HepG2 (cell line): ENCODE data around the gene TANGO2. TPM values are rescaled to one million over a fixed set of nuclear protein-coding genes. Genes with fewer than 3 reads are reported as not detected.

Experiments used
- CBX2 ChIP-seq, 2 experiments: fragments of 200-600 bp in 1 of 2; sonication (generic); formaldehyde crosslinking in 1 of 2; IDR thresholded peaks; 2 replicates each; pipeline versions ENCODE4 v1.7.0 to v1.8.1; 2018 to 2022; ENCODE audit warnings: low read depth in 2 of 2, low read length in 1 of 2, mild to moderate bottlenecking in 1 of 2, missing genetic modification reagents in 1 of 2
- EEA1 ChIP-seq: sonication (generic); formaldehyde crosslinking; IDR thresholded peaks from 2 replicates; pipeline ENCODE4 v1.5.1; 2020; ENCODE audit warnings: mild to moderate bottlenecking, missing genetic modification reagents, borderline replicate concordance
- GMEB2 ChIP-seq: IDR thresholded peaks from 2 replicates; pipeline ENCODE4 v1.6.1; 2016; ENCODE audit warnings: missing biosample characterization, missing genetic modification reagents, low read depth
- KLF16 ChIP-seq, 2 experiments: sonication (generic) in 1 of 2; formaldehyde crosslinking in 1 of 2; IDR thresholded peaks; 2 replicates each; pipeline versions ENCODE4 v1.6.1 to v1.8.0; 2016 to 2023; ENCODE audit warnings: missing genetic modification reagents in 2 of 2, missing compliant biosample characterization in 1 of 2
- NR1H2 ChIP-seq: sonication (generic); formaldehyde crosslinking; IDR thresholded peaks from 2 replicates; pipeline ENCODE4 v1.8.1; 2022; ENCODE audit warnings: low read depth, missing genetic modification reagents, borderline replicate concordance
- ZNF350 ChIP-seq: sonication (generic); formaldehyde crosslinking; IDR thresholded peaks from 2 replicates; pipeline ENCODE4 v1.4.0; 2020; ENCODE audit warnings: mild to moderate bottlenecking, low read depth, missing genetic modification reagents, borderline replicate concordance
- ZNF407 ChIP-seq: sonication (generic); formaldehyde crosslinking; IDR thresholded peaks from one replicate; pipeline ENCODE4 v1.5.1; 2020; ENCODE audit warnings: mild to moderate bottlenecking, missing genetic modification reagents; ENCODE audit errors: not compliant biosample characterization
- ZNF468 ChIP-seq: sonication (generic); formaldehyde crosslinking; IDR thresholded peaks from 2 replicates; pipeline ENCODE4 v1.8.0; 2022; ENCODE audit warnings: mild to moderate bottlenecking, moderate library complexity, missing genetic modification reagents
- ZNF512B ChIP-seq: sonication (generic); formaldehyde crosslinking; IDR thresholded peaks from 2 replicates; pipeline ENCODE4 v1.5.1; 2020; ENCODE audit warnings: missing genetic modification reagents, mild to moderate bottlenecking, borderline replicate concordance
- ZNF530 ChIP-seq: sonication (generic); formaldehyde crosslinking; IDR thresholded peaks from 2 replicates; pipeline ENCODE4 v1.5.0; 2020; ENCODE audit warnings: low read depth, mild to moderate bottlenecking, missing genetic modification reagents
- polyA plus RNA-seq, 8 experiments: library from polyadenylated mRNA; depleted of rRNA in 3 of 8; stranded (reverse) in 7 of 8; unstranded in 1 of 8; fragments of >200 nt; fragmentation: Illumina TruSeq in 4 of 8; extraction: Trizol in 4 of 8; gene quantifications; 2 replicates each; pipeline versions ENCODE4 v1.2.1 to v1.2.3, GENCODE V29; 2011 to 2016; ENCODE audit warnings: low read depth in 4 of 8, missing spikeins in 1 of 8, mixed read lengths in 1 of 8; ENCODE audit not compliant: insufficient read depth in 1 of 8
- total RNA-seq, 5 experiments: library from RNA; depleted of rRNA; stranded (reverse); fragments of >200 nt; fragmentation: Illumina TruSeq; extraction: Trizol; gene quantifications; 2 replicates each; pipeline ENCODE4 v1.2.3, GENCODE V29; 2016; ENCODE audit warnings: low read depth in 1 of 5
- TF ChIP-seq, protein P1 (sequence below): sonication (generic); formaldehyde crosslinking; IDR thresholded peaks from 2 replicates; pipeline ENCODE4 v1.5.1; 2020; ENCODE audit warnings: missing genetic modification reagents, mild to moderate bottlenecking, borderline replicate concordance

Gene TANGO2
- total and polyA plus RNA-seq, 2 of the 13 experiments (the other 11 are each of a cell fraction or from before 2014, with no cell fraction given) = 12.9 to 14.8 TPM

GRCh38 chr22:20079745-20080444 lies 59.0 kb downstream of the TANGO2 start, which contains the start of gene DGCR8 (continued):
- TF ChIP-seq ZNF407 (CRISPR knock-in tag) (no peak), ZNF350 (CRISPR knock-in tag) (0 out of 2 replicates have a peak, but pooled peaks have one; percentile 67), ZNF530 (CRISPR knock-in tag) (no peak), CBX2 (IDR thresholded peaks at IDR 0.05; ENCODE audit: low read depth, low read length) (no peak), CBX2 (CRISPR knock-in tag; IDR thresholded peaks at IDR 0.05; ENCODE audit: low read depth) (no peak), EEA1 (CRISPR knock-in tag) (peak; percentile 67; the same call in 1 of the 2 replicates), ZNF468 (CRISPR knock-in tag) (no peak), KLF16 (CRISPR knock-in tag; IDR thresholded peaks at IDR 0.05) (peak in 1 of 2 experiments; percentile 89; a peak in 2 of 4 replicates), ZNF512B (no peak), NR1H2 (CRISPR knock-in tag) (no peak), GMEB2 (CRISPR knock-in tag) (no peak)
- TF ChIP-seq, protein P1, sequence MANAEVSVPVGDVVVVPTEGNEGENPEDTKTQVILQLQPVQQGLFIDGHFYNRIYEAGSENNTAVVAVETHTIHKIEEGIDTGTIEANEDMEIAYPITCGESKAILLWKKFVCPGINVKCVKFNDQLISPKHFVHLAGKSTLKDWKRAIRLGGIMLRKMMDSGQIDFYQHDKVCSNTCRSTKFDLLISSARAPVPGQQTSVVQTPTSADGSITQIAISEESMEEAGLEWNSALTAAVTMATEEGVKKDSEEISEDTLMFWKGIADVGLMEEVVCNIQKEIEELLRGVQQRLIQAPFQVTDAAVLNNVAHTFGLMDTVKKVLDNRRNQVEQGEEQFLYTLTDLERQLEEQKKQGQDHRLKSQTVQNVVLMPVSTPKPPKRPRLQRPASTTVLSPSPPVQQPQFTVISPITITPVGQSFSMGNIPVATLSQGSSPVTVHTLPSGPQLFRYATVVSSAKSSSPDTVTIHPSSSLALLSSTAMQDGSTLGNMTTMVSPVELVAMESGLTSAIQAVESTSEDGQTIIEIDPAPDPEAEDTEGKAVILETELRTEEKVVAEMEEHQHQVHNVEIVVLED (CRISPR knock-in tag) = peak; percentile 86
